Omental fat pad (tissue), 4 donors: ENCODE results near the gene SLC2A4. TPM values are rescaled to one million over a fixed set of nuclear protein-coding genes. Genes with fewer than 3 reads are reported as not detected.
A peak's percentile ranks its signal among the peaks of the same experiment; 100 is the strongest.

Source experiments
- ATAC-seq: fragments of 150-250 bp; one replicate; pipeline ENCODE4 v1.9.1; 2016; ENCODE audit warnings: mild to moderate bottlenecking, moderate library complexity; ENCODE audit not compliant: low FRiP score
- DNase-seq: peaks from one replicate; pipeline ENCODE4 v3.0.0-alpha.2; 2019; ENCODE audit warnings: low spot score
- CTCF ChIP-seq, 3 donors: fragments of 450-650 bp; IDR thresholded peaks; one replicate each; pipeline ENCODE4 v1.5.1; 2016 to 2017; ENCODE audit warnings: antibody characterized with exemption in 3 of 3, mild to moderate bottlenecking in 3 of 3, moderate library complexity in 2 of 3
- total RNA-seq, 4 donors: library from RNA; depleted of rRNA; stranded (reverse); fragments of >200 nt; gene quantifications; one replicate each; pipeline ENCODE4 v1.1.0, GENCODE V29; 2016

Gene SLC2A4
- total RNA-seq, 4 donors from 2014 or later = 8.9 to 29.2 (median 12.1) TPM

- no peak for TF ChIP-seq CTCF (IDR thresholded peaks at IDR 0.05)
- DNase-seq = no peak
- no peak for ATAC-seq
These were observed 8.6 kb downstream of the SLC2A4 start for GRCh38 chr17:7290166-7290565.

- no peak for DNase-seq
- TF ChIP-seq CTCF (IDR thresholded peaks at IDR 0.05) = no peak
- ATAC-seq = no peak
These were observed 9.2 kb downstream of the SLC2A4 start for GRCh38 chr17:7290685-7291084.

GRCh38 chr17:7292194-7292593 lies 10.7 kb downstream of the SLC2A4 start:
- TF ChIP-seq CTCF (IDR thresholded peaks at IDR 0.05) = no peak
- ATAC-seq = no peak

GRCh38 chr17:7292729-7293128 lies 11.2 kb downstream of the SLC2A4 start:
- peak; percentile 41 for ATAC-seq
- no peak for TF ChIP-seq CTCF (IDR thresholded peaks at IDR 0.05)
- no peak for DNase-seq

More at GRCh38 chr17:7292194-7292593, 10.7 kb downstream of the SLC2A4 start:
- no peak for DNase-seq

- DNase-seq = no peak
- peak; percentile 70 for ATAC-seq
- TF ChIP-seq CTCF (IDR thresholded peaks at IDR 0.05) = no peak
These were observed 11.6 kb downstream of the SLC2A4 start for GRCh38 chr17:7293159-7293558.

GRCh38 chr17:7293816-7294613 lies 12.5 kb downstream of the SLC2A4 start:
- TF ChIP-seq CTCF (IDR thresholded peaks at IDR 0.05) = no peak
- ATAC-seq (peak; percentile 1), DNase-seq (no peak)

- DNase-seq = peak; percentile 37
- TF ChIP-seq CTCF (IDR thresholded peaks at IDR 0.05) = no peak
- ATAC-seq = peak; percentile 36
These were observed 13.2 kb downstream of the SLC2A4 start, which contains the start of gene YBX2 for GRCh38 chr17:7294614-7295153. Gene YBX2, minus strand, starts transcription at chr17:7294639. Its CDS starts 139 bp downstream, at chr17:7294500.
